Measurements from ENCODE around the gene ZNF765. TPM values are rescaled to one million over a fixed set of nuclear protein-coding genes. Genes with fewer than 3 reads are reported as not detected.

Gene ZNF765
- total RNA-seq, 1 experiment from 2014 or later, result 14.8 TPM

Other genes starting within 250 kb of the ZNF765 start
- gene ZNF347, start 236.1 kb upstream of the ZNF765 start, total RNA-seq (2022), result not detected in 2 replicates
- not detected in 2 replicates for gene ZNF665, start 201.8 kb upstream of the ZNF765 start, total RNA-seq (2022)
- not detected in 2 replicates for gene ZNF677, start 140.3 kb upstream of the ZNF765 start, total RNA-seq (2022)
- gene VN1R2, start 136.9 kb upstream of the ZNF765 start, total RNA-seq (2022), result not detected in 2 replicates
- not detected in 2 replicates for gene VN1R4, start 127.4 kb upstream of the ZNF765 start, total RNA-seq (2022)
- gene ZNF845, start 61.4 kb upstream of the ZNF765 start, total RNA-seq (2022), result 8.7 and 9.4 TPM in 2 replicates
- gene ZNF525, start 29.4 kb upstream of the ZNF765 start, total RNA-seq (2022), result 20.7 and 21.2 TPM in 2 replicates
- 10.6 and 11.4 TPM in 2 replicates for gene ZNF761, start 36.8 kb downstream of the ZNF765 start, total RNA-seq (2022)
- gene ZNF813, start 72.6 kb downstream of the ZNF765 start, total RNA-seq (2022), result not detected in 2 replicates
- gene ZNF331, start 143.0 kb downstream of the ZNF765 start, total RNA-seq (2022), result 8.5 and 9.4 TPM in 2 replicates
- not detected in 2 replicates for gene DPRX, start 236.8 kb downstream of the ZNF765 start, total RNA-seq (2022)

Measured in Calu3 (cell line).